K562 (cell line): ENCODE measurements around the gene GNAI3. TPM values are rescaled to one million over a fixed set of nuclear protein-coding genes. Genes with fewer than 3 reads are reported as not detected.
A peak's percentile ranks its signal among the peaks of the same experiment; 100 is the strongest.

ENCODE experiments used
- EWSR1 ChIP-seq: fragments of 450-650 bp; IDR thresholded peaks from 2 replicates; pipeline ENCODE4 v1.6.1; 2018; ENCODE audit warnings: borderline replicate concordance, mild to moderate bottlenecking, low read depth, moderate library complexity; ENCODE audit not compliant: partially characterized antibody
- HDAC6 ChIP-seq: IDR thresholded peaks from 2 replicates; pipeline ENCODE4 v1.6.1; 2012; ENCODE audit warnings: low read depth, mild to moderate bottlenecking, control low read depth, inconsistent platforms, low read length, moderate library complexity
- ID3 ChIP-seq, 2 experiments: fragments of 250-450 bp in 1 of 2; fragments of 450-650 bp in 1 of 2; sonication (Bioruptor Pico) in 1 of 2; IDR thresholded peaks; 2 replicates each; pipeline versions ENCODE4 v1.6.1 to v1.8.0; 2016 to 2021; ENCODE audit warnings: mild to moderate bottlenecking in 2 of 2, moderate library complexity in 2 of 2, missing compliant biosample characterization in 1 of 2, missing genetic modification characterization in 1 of 2
- IRF1 ChIP-seq: sonication (generic); formaldehyde crosslinking; IDR thresholded peaks from 2 replicates; pipeline ENCODE4 v1.8.0; 2022; ENCODE audit warnings: missing genetic modification reagents, mild to moderate bottlenecking, borderline replicate concordance
- KDM4B ChIP-seq, 2 experiments: fragments of 450-650 bp in 1 of 2; sonication (generic) in 1 of 2; IDR thresholded peaks; 2 replicates each; pipeline ENCODE4 v1.6.1; 2016 to 2017; ENCODE audit warnings: borderline replicate concordance in 2 of 2, antibody characterized with exemption in 1 of 2, low read depth in 1 of 2, mild to moderate bottlenecking in 1 of 2
- MCM2 ChIP-seq: fragments of 450-650 bp; IDR thresholded peaks from 2 replicates; pipeline ENCODE4 v1.6.1; 2017; ENCODE audit warnings: low read depth, mild to moderate bottlenecking
- NFRKB ChIP-seq: fragments of 450-650 bp; IDR thresholded peaks from 2 replicates; pipeline ENCODE4 v1.6.1; 2016; ENCODE audit warnings: low read depth
- POLR2AphosphoS2 ChIP-seq: IDR thresholded peaks from 2 replicates; pipeline ENCODE4 v1.6.1; 2012; ENCODE audit warnings: low read length, improper control_type of control experiment
- PURB ChIP-seq: sonication (generic); formaldehyde crosslinking; IDR thresholded peaks from 2 replicates; pipeline ENCODE4 v1.9.0; 2021; ENCODE audit warnings: low read depth, mild to moderate bottlenecking, missing genetic modification reagents
- RBM25 ChIP-seq: fragments of 200-400 bp; formaldehyde crosslinking; IDR thresholded peaks from 2 replicates; pipeline ENCODE4 v1.6.1; 2018; ENCODE audit warnings: low read length, low read depth, moderate library complexity; ENCODE audit not compliant: severe bottlenecking
- RBM39 ChIP-seq: fragments of 200-400 bp; formaldehyde crosslinking; optimal IDR thresholded peaks from 2 replicates; pipeline ENCODE3; 2018; ENCODE audit warnings: low read depth, low read length
- SMARCE1 ChIP-seq: fragments of 450-650 bp; IDR thresholded peaks from 2 replicates; pipeline ENCODE4 v1.7.1; 2016; ENCODE audit warnings: mild to moderate bottlenecking
- SNRNP70 ChIP-seq: fragments of 200-400 bp; formaldehyde crosslinking; optimal IDR thresholded peaks from 2 replicates; pipeline ENCODE3; 2017; ENCODE audit warnings: low read depth, low read length
- polyA plus RNA-seq, 8 experiments: library from polyadenylated mRNA; depleted of rRNA in 4 of 8; stranded (reverse) in 5 of 8; unstranded in 3 of 8; fragments of >200 nt; fragmentation: Nextera tagmentation in 2 of 8; fragmentation: Illumina TruSeq in 1 of 8; extraction: Ambion mirVana in 2 of 8; extraction: Trizol in 1 of 8; gene quantifications; 2 replicates each; pipeline versions ENCODE4 v1.2.1 to v1.2.3, GENCODE V29; 2011 to 2014; ENCODE audit warnings: inconsistent platforms in 1 of 8, missing spikeins in 1 of 8
- total RNA-seq, 7 experiments: library from RNA; depleted of rRNA in 6 of 7; stranded (reverse); fragments of >200 nt in 6 of 7; fragmentation: Illumina TruSeq in 2 of 7; extraction: Trizol in 2 of 7; gene quantifications; 2 replicates each; pipeline versions ENCODE4 v1.2.1 to v1.2.3, GENCODE V29; 2011 to 2021; ENCODE audit warnings: low replicate concordance in 1 of 7
- TF ChIP-seq, protein P1 (sequence below): fragments of 450-650 bp; IDR thresholded peaks from 2 replicates; pipeline ENCODE4 v1.6.1; 2018; ENCODE audit not compliant: partially characterized antibody
- TF ChIP-seq, protein P2 (sequence below): sonication (generic); formaldehyde crosslinking; IDR thresholded peaks from 2 replicates; pipeline ENCODE4 v1.8.0; 2022; ENCODE audit warnings: mild to moderate bottlenecking, missing genetic modification reagents

The GNAI3 gene
- total and polyA plus RNA-seq, 9 of the 15 experiments (the other 6 are each of a cell fraction or from before 2014, with no cell fraction given) = 6.3 to 13.2 (median 8.9) TPM

DNA sequence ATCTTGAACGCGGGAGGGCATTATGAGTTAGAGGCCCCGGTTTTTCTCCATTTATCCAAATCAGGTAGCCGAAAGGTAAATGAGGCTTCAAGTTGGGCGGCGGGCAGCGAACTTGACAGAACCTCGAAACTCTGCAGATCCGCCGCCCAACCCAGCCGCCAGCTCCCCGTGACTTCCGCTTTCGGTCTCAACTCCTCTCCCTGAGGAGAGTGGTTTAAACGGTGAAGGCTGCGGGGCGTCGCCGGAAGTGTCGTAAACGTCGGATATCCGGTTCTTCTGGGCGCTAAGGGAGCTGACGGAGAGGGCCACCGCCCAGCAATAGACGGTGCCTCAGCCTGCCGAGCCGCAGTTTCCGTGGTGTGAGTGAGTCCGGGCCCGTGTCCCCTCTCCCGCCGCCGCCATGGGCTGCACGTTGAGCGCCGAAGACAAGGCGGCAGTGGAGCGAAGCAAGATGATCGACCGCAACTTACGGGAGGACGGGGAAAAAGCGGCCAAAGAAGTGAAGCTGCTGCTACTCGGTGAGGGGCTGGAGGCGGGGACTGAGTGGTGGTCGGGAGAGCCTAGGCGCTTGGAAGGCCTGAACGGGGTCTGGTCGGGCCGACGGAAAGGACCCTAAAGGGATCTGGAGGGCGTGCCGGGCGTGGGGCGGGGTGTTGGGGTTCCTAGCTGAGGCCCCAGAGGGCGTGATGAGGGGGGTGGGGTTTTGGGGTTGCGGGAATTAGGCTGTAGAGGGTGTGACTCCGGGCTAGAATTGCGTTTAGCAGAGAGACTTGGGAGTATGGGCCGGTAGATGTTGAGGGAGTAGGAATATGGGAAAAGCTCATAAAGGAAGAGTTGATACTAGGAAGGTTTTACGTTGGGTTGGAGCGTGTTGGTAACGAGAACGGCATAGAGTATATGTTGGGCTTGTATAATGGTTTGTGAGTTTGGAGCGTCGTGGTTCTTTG is at the start of gene GNAI3 (continued):
- TF ChIP-seq EWSR1 (no peak), SMARCE1 (peak; percentile 43; the same call in 1 of the 2 replicates), ID3 (CRISPR knock-in tag; IDR thresholded peaks at IDR 0.05) (no peak), ID3 (tag; IDR thresholded peaks at IDR 0.05) (no peak), RBM39 (no peak), PURB (CRISPR knock-in tag) (no peak), KDM4B (IDR thresholded peaks at IDR 0.05; ENCODE audit: borderline replicate concordance in 2 of 2, low read depth in 1 of 2) (peak in 1 of 2 experiments; percentile 90; a peak in 2 of 4 replicates), HDAC6 (no peak), RBM25 (no peak), MCM2 (no peak), POLR2AphosphoS2 (peak; percentile 82; the same call in 1 of the 2 replicates), IRF1 (peak; percentile 35; the same call in 1 of the 2 replicates), NFRKB (no peak), SNRNP70 (no peak)
- TF ChIP-seq, protein P1, sequence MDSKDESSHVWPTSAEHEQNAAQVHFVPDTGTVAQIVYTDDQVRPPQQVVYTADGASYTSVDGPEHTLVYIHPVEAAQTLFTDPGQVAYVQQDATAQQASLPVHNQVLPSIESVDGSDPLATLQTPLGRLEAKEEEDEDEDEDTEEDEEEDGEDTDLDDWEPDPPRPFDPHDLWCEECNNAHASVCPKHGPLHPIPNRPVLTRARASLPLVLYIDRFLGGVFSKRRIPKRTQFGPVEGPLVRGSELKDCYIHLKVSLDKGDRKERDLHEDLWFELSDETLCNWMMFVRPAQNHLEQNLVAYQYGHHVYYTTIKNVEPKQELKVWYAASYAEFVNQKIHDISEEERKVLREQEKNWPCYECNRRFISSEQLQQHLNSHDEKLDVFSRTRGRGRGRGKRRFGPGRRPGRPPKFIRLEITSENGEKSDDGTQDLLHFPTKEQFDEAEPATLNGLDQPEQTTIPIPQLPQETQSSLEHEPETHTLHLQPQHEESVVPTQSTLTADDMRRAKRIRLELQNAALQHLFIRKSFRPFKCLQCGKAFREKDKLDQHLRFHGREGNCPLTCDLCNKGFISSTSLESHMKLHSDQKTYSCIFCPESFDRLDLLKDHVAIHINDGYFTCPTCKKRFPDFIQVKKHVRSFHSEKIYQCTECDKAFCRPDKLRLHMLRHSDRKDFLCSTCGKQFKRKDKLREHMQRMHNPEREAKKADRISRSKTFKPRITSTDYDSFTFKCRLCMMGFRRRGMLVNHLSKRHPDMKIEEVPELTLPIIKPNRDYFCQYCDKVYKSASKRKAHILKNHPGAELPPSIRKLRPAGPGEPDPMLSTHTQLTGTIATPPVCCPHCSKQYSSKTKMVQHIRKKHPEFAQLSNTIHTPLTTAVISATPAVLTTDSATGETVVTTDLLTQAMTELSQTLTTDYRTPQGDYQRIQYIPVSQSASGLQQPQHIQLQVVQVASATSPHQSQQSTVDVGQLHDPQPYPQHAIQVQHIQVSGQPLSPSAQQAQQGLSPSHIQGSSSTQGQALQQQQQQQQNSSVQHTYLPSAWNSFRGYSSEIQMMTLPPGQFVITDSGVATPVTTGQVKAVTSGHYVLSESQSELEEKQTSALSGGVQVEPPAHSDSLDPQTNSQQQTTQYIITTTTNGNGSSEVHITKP = peak; percentile 77
- TF ChIP-seq, protein P2, sequence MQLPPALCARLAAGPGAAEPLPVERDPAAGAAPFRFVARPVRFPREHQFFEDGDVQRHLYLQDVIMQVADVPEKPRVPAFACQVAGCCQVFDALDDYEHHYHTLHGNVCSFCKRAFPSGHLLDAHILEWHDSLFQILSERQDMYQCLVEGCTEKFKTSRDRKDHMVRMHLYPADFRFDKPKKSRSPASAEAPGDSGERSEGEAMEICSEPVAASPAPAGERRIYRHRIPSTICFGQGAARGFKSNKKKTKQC (CRISPR knock-in tag) = peak; percentile 83; the same call in 1 of the 2 replicates
